GM18505 (cell line): ENCODE measurements around the gene SLC39A12.

Source experiments
- ATAC-seq: cut with Tn5 transposase; IDR thresholded peaks from one replicate; pipeline ENCODE4 v1.9.1; 2021; ENCODE audit not compliant: unreplicated experiment
- POLR2A ChIP-seq: IDR thresholded peaks from 4 replicates; pipeline ENCODE4 v1.6.1; 2011; ENCODE audit warnings: borderline replicate concordance; ENCODE audit not compliant: insufficient read depth, insufficient read length; ENCODE audit errors: extremely low read depth

The SLC39A12 gene

DNA sequence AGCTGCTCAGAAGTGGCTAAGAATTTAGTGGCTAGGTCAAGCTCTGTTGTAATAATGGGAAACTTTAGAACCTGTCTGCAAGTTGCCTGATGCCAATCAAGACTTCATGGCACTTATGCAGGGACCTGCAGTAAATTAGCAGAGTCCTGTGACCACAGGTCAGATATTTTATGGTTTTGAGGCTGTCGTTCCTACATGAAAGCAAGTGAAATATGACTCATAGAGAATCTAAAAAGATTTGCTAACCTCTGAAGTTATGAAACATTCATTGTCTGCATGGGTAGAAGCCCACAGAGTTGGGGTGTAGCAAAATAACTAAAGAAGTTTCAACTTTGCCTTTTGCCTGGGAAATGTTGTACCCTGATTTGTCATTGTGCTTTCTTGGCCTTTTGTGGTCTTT is 32.3 kb downstream of the SLC39A12 start:
- no peak for TF ChIP-seq POLR2A
- ATAC-seq = peak; percentile 95

DNA sequence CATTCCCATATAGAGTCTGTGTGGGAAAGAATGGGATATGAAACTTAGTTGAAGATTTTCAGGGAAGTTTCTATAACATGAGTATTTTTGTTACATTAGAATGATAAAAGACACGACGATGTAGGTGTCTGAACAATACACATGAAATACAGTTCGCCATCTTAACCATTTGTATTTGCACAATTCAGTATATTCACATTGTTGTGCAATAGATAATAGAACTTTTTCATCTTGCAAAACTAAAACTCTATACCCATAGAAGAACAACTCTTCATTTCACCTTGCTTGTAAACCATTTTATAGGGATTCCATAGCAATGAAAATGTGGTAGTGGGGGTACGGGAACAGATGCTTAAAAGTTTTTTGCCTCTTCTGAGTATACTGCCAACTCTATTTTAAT is 32.8 kb downstream of the SLC39A12 start:
- no peak for ATAC-seq
- no peak for TF ChIP-seq POLR2A

DNA sequence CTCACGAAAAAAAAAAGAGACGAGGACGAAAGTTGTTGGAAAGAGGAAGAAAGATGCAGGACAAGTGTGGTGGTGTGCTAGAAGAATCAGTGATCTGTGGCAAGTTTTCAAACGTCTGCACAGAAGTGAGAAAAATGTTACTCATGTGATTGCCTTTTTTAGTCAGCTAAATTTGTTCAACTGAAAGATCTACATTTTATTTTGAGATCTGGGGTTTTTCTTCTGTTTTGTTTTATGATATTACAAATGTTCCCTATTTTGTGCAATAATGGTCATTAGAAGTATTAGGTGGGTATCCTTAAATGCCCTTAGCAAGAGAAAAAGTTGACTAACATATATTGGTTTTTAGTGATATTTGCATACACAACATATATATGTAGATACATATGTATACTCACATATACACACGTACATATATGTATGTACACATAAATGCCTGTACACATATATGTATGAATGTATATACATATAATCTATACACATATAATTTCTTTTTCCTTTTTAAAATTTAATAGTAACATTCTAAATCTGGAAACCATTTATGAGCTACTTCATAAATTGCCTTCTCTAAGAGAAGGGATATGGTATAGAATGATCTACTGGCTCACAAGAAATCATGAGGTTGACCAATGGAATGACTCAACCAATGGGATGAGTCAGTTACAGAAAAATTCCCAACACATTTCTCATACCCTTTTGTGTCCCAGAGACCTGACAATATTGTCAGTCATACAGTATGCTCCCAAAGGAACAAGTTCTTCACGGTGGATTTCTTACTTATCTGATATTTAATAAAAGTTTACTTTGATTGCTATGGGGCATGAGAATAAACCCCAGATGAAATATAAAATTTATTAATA is 38.4 kb downstream of the SLC39A12 start:
- peak; percentile 95 for ATAC-seq
- no peak for TF ChIP-seq POLR2A

DNA sequence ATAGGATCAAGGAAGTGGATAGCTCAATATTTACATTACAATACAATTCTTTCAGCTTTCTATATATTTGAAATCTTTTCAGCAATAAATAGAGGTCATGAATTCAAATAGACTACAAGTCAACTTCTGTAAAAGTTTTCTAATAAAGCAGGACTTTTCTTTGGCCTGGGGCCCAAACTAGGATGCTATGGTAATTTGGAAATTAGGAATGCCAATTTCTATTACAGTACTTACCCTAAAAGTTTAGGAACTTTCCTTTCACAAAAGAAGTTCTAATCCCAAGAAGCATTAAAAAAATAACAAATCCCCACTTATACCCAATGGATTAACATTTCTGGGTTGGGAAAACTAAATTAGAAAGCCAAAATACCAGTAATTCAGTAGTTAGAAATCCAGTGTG is 40.5 kb downstream of the SLC39A12 start:
- no peak for ATAC-seq
- no peak for TF ChIP-seq POLR2A

DNA sequence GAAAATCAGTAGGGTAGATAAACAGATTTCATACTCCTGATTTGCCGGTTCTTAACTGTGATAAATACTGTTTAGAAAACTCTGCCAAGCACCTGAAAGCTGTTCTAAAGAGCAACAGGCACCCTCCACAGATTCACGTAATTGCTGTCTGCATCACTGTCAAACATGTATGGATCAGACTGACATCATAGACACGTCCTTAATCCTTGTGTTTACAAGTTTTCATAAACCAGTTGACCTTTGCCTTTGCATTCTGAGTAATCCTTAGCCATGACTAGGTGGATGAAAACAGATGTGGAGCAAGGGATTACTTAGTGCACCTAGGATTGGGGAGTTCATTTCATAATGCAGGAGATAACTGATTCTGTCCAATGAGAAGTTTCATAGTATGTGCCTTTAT is 41.6 kb downstream of the SLC39A12 start:
- no peak for ATAC-seq
- TF ChIP-seq POLR2A = no peak

DNA sequence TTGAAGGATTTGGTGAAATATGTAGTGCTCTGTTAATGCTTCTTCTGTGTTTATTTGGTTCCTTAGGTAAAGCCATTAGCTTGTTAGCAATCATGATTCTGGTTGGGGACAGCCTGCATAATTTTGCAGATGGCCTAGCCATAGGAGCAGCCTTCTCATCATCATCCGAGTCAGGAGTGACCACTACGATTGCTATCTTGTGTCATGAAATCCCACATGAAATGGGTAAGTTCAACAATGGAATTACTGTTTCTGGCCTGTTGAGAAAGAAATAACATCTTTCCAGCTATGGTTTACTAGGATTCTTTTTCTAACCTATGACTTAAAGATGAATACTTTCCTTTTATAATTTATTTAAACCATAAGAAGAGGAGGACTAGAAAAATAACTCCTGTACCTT is 48.9 kb downstream of the SLC39A12 start:
- ATAC-seq = no peak
- no peak for TF ChIP-seq POLR2A

DNA sequence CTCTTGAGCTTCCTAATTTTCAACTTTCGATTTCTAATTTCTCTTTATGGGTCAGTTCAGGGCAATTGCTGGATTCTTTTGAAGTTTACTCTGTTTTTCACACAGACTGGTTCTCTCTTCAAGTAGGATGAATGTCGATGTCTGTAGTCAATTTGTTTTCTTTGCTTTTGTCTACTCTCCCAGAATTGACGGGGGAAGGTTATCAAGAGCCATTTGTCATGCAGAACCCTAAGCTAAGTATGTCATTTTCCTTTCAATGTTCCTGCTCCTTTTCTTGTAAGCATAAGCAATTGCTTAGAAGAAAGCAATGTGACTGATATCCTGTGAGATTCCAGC is 53.7 kb downstream of the SLC39A12 start:
- no peak for TF ChIP-seq POLR2A
- ATAC-seq = no peak

DNA sequence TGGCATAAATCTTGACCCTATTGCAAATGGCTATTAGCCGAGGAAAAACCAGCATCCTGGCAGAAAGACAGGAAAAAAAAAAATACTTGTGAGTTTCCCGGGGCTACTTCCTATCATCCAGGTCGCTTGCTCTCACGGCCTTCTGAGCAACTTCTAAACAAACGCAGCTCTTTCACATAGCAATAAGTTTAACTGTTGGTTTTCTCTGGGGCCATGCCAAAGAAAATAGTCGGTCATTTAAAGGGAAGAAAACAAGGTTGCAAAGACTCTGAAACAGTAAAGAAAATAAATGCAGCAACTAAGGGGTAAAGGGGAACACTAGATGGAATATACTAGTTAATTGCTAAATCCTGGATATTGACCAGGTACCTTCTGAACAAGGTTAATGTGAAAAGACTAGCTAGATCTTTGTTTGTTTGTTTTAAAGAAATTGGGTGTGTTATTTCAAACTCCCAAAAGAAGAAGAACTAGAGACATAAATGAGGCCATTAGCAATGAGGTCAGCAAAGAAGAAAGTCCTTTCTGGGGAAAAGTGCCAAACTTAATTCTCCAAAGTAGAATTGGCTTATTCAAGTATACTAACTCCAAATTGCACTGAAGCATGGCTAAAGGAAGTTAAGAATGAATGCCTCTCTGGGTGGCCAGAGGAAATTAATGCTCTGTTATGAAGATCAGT is 54.2 kb downstream of the SLC39A12 start:
- no peak for TF ChIP-seq POLR2A
- ATAC-seq = no peak

DNA sequence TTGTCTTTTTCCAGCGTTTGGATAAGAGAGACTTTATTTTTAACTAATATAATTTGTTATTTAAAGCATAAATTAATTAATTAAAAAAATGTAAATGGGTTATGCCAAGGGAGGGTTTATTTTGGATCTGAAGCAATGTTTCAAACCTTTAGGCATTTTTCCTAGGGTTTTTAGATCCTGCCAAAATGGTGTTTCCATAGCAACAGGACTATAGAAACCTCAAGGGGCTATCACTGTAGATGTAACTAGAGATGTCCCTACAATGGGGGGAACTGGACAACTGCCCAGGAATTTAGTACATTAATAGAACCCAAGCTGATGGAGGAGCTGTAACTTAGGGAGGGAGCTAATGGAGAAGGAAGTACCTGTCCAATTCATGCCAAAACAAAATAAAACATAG is 57.3 kb downstream of the SLC39A12 start:
- no peak for ATAC-seq
- no peak for TF ChIP-seq POLR2A

DNA sequence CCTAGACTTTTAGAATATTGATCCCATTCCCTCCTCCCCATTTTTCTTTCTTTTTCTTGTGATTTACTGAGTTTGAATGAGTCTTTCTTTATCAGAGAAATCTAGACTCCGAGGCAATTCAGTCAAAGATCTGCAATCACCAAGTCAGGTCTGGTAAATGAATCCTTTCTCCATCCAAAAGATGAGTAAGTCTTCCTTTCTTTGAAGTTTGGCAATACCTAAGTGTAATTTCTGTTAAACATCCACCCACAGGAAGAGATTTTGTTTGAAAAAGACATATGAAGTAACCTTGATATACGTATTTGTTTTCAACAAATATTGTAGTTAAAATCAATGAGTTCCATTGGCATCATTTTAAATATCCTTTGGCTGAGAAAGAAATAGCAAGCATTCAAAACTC is 58.3 kb downstream of the SLC39A12 start:
- ATAC-seq = no peak
- TF ChIP-seq POLR2A = no peak

DNA sequence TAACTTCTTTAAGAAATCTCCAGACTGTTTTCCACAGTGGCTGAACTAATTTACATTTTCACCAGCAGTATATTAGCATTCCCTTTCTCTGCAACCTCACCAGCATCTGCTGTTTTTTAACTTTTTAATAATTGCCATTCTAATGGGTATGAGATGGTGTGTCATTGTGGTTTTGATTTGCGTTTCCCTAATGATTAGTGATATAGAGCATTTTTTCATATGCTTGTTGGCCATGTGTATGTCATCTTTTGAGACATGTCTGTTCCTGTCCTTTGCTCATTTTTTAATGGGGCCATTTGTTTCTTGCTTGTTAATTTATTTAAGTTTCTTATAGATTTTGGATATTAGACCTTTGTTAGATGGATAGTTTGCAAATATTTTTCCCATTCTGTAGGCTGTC is 68.8 kb downstream of the SLC39A12 start:
- no peak for TF ChIP-seq POLR2A

DNA sequence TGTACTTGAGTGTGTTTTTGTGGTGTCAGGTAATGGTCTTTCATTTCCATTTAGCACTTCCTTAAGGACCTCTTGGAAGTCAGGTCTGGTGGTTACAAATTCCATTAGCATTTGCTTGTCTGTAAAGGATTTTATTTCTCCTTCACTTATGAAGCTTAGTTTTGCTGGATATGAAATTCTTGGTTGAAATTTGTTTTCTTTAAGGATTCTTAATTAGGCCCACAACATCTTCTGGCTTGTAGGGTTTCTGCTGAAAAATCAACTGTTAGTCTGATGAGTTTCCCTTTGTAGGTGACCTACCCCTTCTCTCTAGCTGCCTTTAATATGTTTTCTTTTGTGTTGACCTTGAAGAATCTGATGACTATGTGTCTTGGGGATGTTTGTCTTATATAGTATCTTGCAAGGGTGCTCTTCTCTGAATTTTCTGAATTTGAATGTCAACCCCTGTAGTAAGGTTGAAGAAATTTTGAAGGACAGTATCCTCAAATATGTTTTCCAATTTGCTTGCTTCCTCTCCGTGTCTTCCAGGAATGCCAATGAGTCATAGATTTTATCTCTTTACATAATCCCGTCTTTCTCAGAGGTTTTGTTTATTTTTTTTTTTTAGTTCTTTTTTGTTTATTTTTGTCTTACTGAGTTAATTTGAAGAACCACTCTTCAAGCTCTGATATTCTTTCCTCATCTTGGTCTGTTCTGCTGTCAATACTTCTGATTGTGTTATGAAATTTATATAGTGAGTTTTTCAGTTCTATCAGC is 70.2 kb downstream of the SLC39A12 start:
- no peak for ATAC-seq
- TF ChIP-seq POLR2A = no peak

More for the DNA sequence above, 68.8 kb downstream of the SLC39A12 start:
- ATAC-seq = no peak

DNA sequence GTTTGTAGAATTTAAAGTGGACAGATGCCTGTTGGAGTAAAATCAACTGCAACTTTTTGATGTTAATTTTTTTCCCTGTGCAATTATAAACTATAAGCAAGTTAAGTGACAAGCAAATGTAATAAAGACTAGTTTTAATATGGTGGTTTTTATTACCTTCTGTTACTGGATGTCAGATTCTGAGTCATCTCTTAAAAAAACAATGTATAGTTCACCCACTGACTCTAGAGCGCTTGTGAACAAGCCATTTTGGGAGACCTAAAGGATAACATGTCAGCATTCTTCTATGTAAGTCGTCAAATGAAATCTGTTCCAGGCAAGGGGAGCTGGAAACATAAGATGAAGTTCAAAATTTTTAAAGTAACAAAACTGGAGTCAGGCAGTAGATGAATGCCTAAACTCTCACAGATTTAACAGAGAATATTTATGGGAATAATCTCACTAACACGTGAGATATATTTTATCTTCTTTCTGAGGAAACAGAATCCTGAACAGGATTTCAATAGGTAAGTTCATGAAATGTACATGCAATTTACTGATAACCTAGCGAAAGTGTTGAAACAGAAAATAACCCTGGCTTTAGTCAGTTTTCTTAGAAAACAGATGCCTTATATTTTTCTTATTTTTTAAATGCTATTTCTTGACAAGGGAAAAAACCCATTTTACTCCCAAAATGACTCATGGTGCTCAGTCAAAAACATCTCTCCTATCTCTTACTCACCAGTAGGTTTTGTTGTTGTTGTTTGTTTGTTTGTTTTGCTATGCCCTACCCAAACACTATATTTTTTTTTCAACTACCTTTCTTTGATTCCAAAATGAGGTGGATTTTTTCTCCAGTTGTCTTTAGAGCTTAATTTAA is 91.7 kb downstream of the SLC39A12 start:
- TF ChIP-seq POLR2A = no peak
- ATAC-seq = no peak
